AG09309 (cell line): Measurements from ENCODE around the gene UTP14A.

Source experiments
- DNase-seq: peaks from one replicate; pipeline ENCODE4 v3.0.0-alpha.2; 2010; ENCODE audit warnings: low read depth
- H3K4me3 ChIP-seq: 2 replicates; pipeline ENCODE4 v1.5.1; 2011; ENCODE audit warnings: mild to moderate bottlenecking, low read depth, low read length, moderate library complexity; ENCODE audit not compliant: control insufficient read depth
- TF ChIP-seq, protein P1 (sequence below): IDR thresholded peaks from 2 replicates; pipeline ENCODE4 v1.5.1; 2011; ENCODE audit warnings: mild to moderate bottlenecking, low read depth, low read length, inconsistent platforms; ENCODE audit not compliant: insufficient read depth, control insufficient read depth; ENCODE audit errors: missing control alignments

UTP14A gene

DNA sequence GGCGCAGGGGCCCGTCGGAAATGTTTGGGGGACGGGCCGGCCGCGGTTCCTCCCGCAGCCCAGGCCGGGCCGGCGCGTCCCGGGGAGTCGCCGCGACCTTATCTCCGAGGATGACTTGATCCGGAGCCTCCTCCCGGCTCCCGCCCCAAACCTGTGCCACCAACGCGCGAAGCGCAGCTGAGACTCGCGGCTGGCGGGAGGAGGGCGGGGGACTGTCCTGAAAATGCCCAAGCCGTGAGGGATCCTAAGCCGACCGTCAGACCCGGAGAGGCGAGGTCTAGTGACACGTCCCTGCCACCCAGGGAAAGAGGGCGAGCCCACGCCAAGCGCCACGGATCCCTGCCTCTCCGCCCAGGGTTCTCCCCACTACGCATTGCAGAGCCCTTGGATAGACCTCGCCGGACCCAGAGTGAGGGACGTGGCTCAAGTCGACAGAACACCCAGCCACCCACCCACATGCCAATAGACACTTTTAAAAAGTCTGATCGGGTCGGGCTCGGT is 26.9 kb downstream of the UTP14A start:
- H3K4me3 ChIP-seq = peak overlapping the region; percentile 39
- no peak for DNase-seq
- TF ChIP-seq, protein P1, sequence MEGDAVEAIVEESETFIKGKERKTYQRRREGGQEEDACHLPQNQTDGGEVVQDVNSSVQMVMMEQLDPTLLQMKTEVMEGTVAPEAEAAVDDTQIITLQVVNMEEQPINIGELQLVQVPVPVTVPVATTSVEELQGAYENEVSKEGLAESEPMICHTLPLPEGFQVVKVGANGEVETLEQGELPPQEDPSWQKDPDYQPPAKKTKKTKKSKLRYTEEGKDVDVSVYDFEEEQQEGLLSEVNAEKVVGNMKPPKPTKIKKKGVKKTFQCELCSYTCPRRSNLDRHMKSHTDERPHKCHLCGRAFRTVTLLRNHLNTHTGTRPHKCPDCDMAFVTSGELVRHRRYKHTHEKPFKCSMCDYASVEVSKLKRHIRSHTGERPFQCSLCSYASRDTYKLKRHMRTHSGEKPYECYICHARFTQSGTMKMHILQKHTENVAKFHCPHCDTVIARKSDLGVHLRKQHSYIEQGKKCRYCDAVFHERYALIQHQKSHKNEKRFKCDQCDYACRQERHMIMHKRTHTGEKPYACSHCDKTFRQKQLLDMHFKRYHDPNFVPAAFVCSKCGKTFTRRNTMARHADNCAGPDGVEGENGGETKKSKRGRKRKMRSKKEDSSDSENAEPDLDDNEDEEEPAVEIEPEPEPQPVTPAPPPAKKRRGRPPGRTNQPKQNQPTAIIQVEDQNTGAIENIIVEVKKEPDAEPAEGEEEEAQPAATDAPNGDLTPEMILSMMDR = no peak

DNA sequence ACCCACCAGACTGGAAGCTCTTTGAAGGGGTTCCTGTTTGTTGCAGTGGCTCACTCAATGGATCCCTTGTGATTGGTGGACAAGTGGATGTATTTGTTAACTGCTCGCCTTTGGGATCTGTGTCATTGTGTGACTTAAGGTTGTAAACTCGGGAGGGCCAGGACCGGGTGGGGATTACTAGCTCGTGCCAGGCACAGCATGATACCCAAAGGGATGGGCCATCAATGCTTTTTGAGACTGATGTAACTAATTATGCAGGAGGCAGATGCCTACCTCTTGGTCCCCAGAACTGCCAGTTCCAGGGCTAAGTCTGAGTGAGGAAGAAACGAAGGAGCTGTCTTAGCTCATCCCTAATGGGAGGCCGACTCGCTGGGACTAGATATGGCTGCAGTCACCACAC is 27.7 kb downstream of the UTP14A start:
- no peak for DNase-seq
- H3K4me3 ChIP-seq = no peak overlapping the region
- TF ChIP-seq, protein P1 = no peak

DNA sequence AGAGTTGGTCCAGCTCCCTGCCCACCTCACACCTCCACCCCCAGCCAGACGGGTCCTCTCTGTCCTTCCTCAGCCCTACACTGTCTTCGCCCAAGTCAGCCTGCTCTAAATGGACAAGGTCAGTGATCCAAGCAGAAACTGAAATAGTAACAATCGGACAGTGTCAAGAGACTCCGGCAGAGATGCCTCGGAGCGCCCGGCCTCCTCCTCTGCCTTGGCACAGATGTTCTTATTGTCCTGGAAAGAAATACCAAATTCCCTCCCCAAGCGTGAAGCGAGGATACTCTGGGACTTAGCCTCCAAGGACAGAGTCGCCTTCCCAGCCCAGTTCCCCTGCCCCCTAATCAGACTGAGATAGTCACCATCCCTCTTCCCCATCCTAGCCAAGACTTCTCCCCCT is 28.5 kb downstream of the UTP14A start:
- H3K4me3 ChIP-seq = no peak overlapping the region
- DNase-seq = no peak
- TF ChIP-seq, protein P1 = no peak

DNA sequence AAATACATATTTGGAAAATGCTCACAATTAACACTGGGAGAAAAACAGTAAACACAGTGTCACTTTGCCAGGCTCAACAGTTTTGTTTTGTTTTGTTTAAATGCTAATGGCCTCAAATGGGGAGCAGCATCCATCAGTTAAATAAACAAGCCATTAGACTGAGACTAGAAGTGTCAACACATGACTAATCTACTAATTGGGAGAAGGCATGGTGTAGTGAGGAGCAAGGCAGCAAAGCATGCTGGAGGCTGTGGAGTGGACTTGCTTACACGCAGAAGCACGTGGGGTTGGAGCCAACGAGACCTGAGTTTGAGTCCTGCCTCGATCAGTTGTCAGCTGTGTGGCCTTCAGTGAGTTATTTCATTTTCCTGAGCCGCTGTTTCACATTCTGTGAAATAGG is 29.0 kb downstream of the UTP14A start:
- DNase-seq = no peak
- H3K4me3 ChIP-seq = no peak overlapping the region
- TF ChIP-seq, protein P1 = no peak

DNA sequence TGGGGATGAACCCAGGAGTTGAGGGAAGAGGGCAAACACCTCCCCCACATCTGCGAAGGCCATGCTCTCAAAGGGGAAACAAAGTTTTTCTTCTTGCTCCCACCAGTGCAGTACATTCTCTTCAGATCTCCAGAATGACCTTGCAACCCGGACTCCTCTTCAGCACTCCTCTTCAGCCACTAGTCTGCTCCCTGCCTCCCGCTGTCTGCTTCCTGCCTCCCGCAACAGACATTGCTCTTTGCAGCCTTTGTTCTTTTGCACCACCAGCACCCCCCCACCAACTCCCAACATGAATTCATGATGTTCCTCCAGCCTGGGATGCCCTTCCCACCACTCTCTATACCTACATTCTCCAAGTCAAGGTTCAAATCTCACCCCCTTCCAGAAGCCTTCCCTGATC is 32.1 kb downstream of the UTP14A start:
- TF ChIP-seq, protein P1 = no peak
- DNase-seq = no peak
- no peak overlapping the region for H3K4me3 ChIP-seq

DNA sequence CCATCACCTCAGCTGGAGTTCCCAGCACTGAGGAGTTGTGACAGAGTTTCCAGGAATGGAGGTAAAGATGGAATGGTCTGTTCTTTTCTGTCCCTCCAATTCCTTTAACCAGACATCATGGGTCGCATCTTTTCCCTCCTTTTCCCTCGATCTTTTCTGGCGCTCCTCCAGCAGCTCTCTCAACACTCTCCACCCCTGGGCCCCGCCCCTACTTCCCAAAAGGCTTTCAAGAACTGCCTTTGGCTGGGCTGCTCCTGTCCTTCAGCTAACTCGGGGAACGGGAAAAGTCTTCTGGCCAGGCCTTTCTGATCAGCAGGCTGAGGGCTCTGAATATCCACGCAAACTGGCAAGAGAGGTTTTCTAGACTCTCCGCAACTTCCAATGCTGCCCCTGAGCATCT is 34.0 kb downstream of the UTP14A start:
- DNase-seq = no peak
- TF ChIP-seq, protein P1 = no peak

DNA sequence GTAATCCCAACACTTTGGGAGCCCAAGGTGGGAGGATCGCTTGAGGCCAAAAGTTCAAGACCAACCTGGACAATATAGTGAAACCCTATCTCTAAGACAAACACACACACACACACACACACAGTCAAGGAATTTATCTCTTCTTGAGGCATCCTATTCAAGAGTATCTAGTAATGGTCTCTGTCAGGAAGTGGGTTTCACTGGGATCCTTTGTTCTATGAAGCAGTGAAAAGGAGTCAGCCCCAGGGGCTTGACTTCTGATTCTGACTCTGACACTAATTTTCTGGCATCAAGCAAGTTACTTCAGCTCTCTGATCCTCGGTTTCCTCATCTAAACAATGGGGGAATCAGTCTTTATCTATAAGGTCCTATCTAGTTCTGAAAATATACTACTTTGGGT is 34.8 kb downstream of the UTP14A start:
- TF ChIP-seq, protein P1 = no peak
- no peak for DNase-seq
- no peak overlapping the region for H3K4me3 ChIP-seq

More for the DNA sequence above, 34.0 kb downstream of the UTP14A start:
- no peak overlapping the region for H3K4me3 ChIP-seq
